Stimulated activated CD8-positive, alpha-beta memory T cell treated with anti-CD3 and anti-CD28 coated beads, Interleukin-7, amount 100 ng/mL, for 1 hour (primary cell): ENCODE data around the gene ENSA.
"Not testable (repeated sequence)": the region's sequence is repeated elsewhere in the genome, so short reads cannot be mapped to it uniquely, and the experiment has no call there.

Source experiments
- DNase-seq, 2 donors: peaks; one replicate each; pipeline ENCODE4 v3.0.0-alpha.2; 2020; ENCODE audit warnings: low read depth in 2 of 2

The ENSA gene

GRCh38 chr1:150621497-150622302 lies 7.7 kb downstream of the ENSA start:
- peak; percentile 34 to 39 for DNase-seq

GRCh38 chr1:150620919-150621318 lies 8.5 kb downstream of the ENSA start:
- no peak for DNase-seq

GRCh38 chr1:150619576-150620509 lies 9.6 kb downstream of the ENSA start:
- no peak for DNase-seq

GRCh38 chr1:150615346-150616201 lies 13.8 kb downstream of the ENSA start:
- no peak for DNase-seq

GRCh38 chr1:150613061-150613920 lies 16.1 kb downstream of the ENSA start:
- DNase-seq = no peak

- no peak for DNase-seq
These were observed 17.4 kb downstream of the ENSA start for GRCh38 chr1:150612014-150612345.

- DNase-seq = no peak
These were observed 18.8 kb downstream of the ENSA start for GRCh38 chr1:150610576-150610975.

- no peak for DNase-seq
These were observed 19.7 kb downstream of the ENSA start for GRCh38 chr1:150609732-150610131.

- DNase-seq = no peak
These were observed 22.8 kb downstream of the ENSA start for GRCh38 chr1:150606463-150607142.

GRCh38 chr1:150605451-150605731 lies 24.0 kb downstream of the ENSA start:
- not testable (repeated sequence) for DNase-seq

GRCh38 chr1:150604226-150604588 lies 25.2 kb downstream of the ENSA start:
- DNase-seq = no peak

GRCh38 chr1:150603711-150604110 lies 25.7 kb downstream of the ENSA start:
- DNase-seq = no peak

GRCh38 chr1:150602372-150602771 lies 27.0 kb downstream of the ENSA start:
- not testable (repeated sequence) for DNase-seq

GRCh38 chr1:150601540-150601939 lies 27.9 kb downstream of the ENSA start:
- DNase-seq = no peak

- not testable (repeated sequence) for DNase-seq
These were observed 31.1 kb downstream of the ENSA start for GRCh38 chr1:150598346-150598745.

GRCh38 chr1:150596976-150597375 lies 32.4 kb downstream of the ENSA start:
- no peak for DNase-seq

- DNase-seq = no peak
These were observed 33.1 kb downstream of the ENSA start for GRCh38 chr1:150596095-150596892.

- no peak for DNase-seq
These were observed 47.0 kb downstream of the ENSA start for GRCh38 chr1:150582371-150582770.

GRCh38 chr1:150581962-150582361 lies 47.5 kb downstream of the ENSA start:
- not testable (repeated sequence) for DNase-seq

- not testable (repeated sequence) for DNase-seq
These were observed 48.0 kb downstream of the ENSA start for GRCh38 chr1:150581437-150581836.
